ENCODE data around the gene E2F2.

GRCh38 chr1:23561076-23561812, 30.2 kb upstream of the E2F2 start:
- no peak for TF ChIP-seq CTCF (IDR thresholded peaks at IDR 0.05; ENCODE audit: low read depth, low read length)
- no peak for TF ChIP-seq POLR2A (IDR thresholded peaks at IDR 0.05; ENCODE audit: extremely low read depth, insufficient read length)
- no peak for TF ChIP-seq MAX (IDR thresholded peaks at IDR 0.05; ENCODE audit: low read depth, low read length)
